Esophagus squamous epithelium (tissue), 4 donors: Measurements from ENCODE around the gene CDH6.

Source experiments
- CTCF ChIP-seq, 6 experiments: fragments of 450-650 bp in 4 of 6; fragments of 200-600 bp in 2 of 6; sonication (generic) in 2 of 6; IDR thresholded peaks; one replicate each; pipeline ENCODE4 v1.5.1; 2016 to 2019; ENCODE audit warnings: antibody characterized with exemption in 6 of 6, mild to moderate bottlenecking in 4 of 6, moderate library complexity in 4 of 6
- POLR2A ChIP-seq, 4 donors: fragments of 450-650 bp; IDR thresholded peaks; one replicate each; pipeline ENCODE4 v1.6.1; 2017; ENCODE audit warnings: antibody characterized with exemption in 4 of 4, mild to moderate bottlenecking in 4 of 4, moderate library complexity in 3 of 4

- no peak for TF ChIP-seq CTCF (IDR thresholded peaks at IDR 0.05)
- TF ChIP-seq POLR2A (IDR thresholded peaks at IDR 0.05) = no peak
Observed at GRCh38 chr5:31156631-31157160, 36.8 kb upstream of the CDH6 start.
